ENCODE data around the gene DCST1.
A peak's percentile ranks its signal among the peaks of the same experiment; 100 is the strongest.
"Not testable (repeated sequence)": the region's sequence is repeated elsewhere in the genome, so short reads cannot be mapped to it uniquely, and the experiment has no call there.

DCST1 gene

DNA sequence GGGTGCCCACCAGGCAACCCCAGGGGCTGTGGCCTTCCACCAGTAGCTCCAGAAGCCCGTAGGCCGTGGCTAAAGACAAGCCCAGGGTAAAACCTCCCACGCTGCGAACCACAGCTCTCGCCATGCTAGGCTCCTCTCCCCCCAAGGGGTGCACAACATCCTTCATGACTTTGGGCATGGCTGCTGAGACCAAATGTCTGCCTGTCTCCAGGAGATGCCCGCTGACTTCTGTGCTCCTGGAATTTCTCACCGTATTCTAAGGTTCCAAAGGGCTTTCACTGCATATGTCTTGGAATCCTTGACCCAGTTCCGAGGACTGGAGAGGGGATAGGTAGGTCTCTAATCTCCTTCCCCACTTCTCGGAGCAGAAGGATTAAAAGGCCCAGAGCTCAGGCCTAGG lies at the start of gene DCST1, which contains the start of gene DCST2:
Gene DCST1 (plus strand): TSS at position 301 of the 400 bp plus-strand sequence. CDS start 213 bp downstream, outside the sequence.
Gene DCST2 (minus strand): TSS at position 258 of the 400 bp plus-strand sequence. CDS start 80 bp downstream, at position 178.
- no peak for DNase-seq

GRCh38 chr1:154986736-154987135 lies 46.9 kb upstream of the DCST1 start:
- DNase-seq = not testable (repeated sequence)

DNA sequence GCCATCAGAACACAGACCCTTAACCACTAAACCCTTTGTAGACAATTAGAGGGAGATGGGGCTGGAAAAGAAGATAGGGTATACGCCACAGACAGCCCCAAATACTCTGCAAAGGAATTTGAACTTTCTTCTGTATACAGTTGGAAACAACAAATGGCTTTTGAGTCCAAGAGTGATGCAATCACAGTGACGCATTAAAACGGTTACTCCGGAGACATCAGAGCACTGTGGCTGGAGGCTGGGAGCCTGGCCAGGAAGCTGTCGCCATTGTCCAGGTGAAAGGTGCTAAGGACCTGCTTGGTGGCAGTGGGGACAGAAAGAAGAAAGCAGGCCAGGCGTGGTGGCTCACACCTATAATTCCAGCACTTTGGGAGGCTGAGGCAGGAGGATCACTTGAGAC lies 46.3 kb upstream of the DCST1 start:
- DNase-seq = no peak

DNA sequence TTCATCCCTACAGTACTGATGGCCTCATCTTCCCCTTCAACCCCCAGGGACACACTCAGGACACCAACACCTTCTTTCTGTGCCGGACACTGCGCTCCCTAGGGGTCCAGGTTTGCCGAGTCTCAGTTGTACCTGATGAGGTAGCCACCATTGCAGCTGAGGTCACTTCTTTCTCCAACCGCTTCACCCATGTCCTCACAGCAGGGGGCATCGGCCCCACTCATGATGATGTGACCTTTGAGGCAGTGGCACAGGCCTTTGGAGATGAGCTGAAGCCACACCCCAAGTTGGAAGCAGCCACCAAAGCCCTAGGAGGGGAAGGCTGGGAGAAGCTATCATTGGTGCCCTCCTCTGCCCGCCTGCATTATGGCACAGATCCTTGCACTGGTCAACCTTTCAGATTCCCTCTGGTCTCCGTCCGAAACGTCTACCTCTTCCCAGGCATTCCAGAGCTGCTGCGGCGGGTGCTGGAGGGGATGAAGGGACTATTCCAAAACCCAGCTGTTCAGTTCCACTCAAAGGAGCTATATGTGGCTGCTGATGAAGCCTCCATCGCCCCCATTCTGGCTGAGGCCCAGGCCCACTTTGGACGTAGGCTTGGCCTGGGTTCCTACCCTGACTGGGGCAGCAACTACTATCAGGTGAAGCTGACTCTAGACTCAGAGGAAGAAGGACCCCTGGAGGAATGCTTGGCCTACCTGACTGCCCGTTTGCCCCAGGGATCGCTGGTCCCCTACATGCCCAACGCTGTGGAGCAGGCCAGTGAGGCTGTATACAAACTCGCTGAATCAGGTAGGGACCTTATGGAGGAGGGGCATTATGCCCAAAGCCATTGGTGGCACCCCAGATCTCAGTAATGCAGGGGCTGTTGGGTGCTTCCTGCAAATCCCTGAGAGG lies 45.3 kb upstream of the DCST1 start:
- no peak for DNase-seq

- DNase-seq = no peak
Measured at GRCh38 chr1:154989195-154989860, 44.3 kb upstream of the DCST1 start.

GRCh38 chr1:154990276-154990675 lies 43.3 kb upstream of the DCST1 start:
- DNase-seq = no peak

DNA sequence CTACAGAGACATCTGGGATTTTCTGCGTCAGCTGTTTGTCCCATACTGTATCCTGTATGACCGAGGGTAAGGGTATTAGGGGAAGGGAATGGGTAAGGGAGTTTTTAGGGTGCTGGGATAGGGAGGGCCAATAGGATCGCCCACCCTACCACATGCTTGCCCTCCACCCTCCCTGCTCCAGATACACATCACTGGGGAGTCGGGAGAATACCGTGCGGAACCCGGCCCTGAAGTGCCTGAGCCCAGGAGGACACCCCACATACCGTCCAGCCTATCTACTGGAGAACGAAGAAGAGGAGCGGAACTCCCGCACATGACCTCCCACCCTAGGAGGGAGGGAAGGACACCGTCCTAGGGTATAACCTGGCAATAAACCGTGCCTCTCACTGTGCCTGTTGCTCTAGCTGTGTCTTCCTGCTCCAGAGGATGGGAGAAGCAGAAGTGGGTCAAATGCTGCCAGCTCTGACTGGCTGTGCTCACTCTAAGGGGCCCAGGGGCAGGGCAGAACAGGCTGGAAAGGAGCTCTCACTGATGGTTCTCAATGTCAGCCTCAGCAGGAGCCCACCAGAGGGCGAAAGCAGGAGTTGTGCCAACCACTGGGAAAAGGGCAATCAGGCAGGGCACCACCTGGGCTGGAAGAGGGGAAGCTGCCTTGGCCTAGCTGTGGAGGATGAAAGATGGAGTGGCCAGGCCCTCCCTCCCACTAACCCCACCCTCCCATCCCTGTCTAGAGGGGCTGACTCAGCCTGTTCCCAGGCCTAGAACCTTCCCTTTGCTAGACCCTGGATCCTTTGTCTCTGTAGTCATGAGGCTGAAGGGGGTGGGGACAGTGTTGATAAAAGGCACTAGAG lies 40.7 kb upstream of the DCST1 start:
- no peak for DNase-seq

GRCh38 chr1:154993572-154994268 lies 39.9 kb upstream of the DCST1 start, which contains the start of gene LENEP:
Gene LENEP, plus strand, starts transcription at chr1:154993586. Its CDS starts 22 bp downstream, at chr1:154993608.
- no peak for DNase-seq

DNA sequence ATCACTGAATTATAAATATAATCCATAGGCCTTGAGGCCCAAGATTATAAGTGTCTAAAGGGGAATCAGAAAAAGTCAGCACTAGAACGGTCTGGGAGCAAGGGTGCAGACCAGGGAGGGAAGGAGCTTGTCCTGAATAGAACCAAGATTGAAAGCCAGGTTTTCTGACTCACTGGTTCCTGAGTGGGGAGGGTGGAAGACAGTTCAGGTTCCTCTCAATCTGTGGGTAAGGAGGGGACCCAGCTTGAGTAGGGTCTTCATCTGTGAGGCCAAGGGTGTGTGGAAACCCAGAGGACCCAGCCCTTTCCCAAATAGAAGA lies 39.4 kb upstream of the DCST1 start:
- no peak for DNase-seq

- no peak for DNase-seq
Measured at GRCh38 chr1:154994591-154994990, 39.0 kb upstream of the DCST1 start.

GRCh38 chr1:154995301-154995983 lies 38.2 kb upstream of the DCST1 start:
- not testable (repeated sequence) for DNase-seq

DNA sequence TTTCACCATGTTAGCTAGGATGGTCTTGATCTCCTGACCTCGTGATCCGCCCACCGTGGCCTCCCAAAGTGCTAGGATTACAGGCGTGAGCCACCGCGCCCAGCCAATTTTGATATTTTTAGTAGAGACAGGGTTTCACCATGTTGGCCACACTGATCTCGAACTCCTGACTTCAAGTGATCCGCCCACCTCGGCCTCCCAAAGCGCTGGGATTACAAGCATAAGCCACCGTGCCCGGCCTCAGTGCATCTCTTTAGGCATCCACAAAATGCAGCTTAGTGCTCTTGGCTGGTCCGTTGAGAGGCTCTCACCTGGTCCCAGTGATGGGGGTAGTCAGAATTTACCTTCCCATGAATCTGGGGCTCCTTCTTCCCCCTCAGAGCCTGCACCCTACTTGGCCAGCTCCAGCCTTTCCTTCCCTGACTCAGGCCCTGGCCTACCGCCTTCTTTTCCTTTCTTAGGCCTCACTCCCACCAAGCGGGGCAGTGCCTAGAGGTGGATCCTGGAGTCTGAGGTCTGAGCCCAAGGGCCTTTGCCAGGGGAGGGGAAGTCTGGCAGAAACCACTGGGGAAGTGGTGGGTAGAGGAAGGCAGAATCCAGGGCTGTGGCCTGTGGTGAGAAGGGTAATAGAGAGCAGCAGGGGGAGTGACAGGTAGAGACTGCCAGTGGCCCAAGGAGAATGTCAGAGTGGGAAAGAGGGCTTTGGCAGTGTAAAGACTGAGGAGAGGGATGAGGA lies 36.5 kb upstream of the DCST1 start:
- DNase-seq = no peak

DNA sequence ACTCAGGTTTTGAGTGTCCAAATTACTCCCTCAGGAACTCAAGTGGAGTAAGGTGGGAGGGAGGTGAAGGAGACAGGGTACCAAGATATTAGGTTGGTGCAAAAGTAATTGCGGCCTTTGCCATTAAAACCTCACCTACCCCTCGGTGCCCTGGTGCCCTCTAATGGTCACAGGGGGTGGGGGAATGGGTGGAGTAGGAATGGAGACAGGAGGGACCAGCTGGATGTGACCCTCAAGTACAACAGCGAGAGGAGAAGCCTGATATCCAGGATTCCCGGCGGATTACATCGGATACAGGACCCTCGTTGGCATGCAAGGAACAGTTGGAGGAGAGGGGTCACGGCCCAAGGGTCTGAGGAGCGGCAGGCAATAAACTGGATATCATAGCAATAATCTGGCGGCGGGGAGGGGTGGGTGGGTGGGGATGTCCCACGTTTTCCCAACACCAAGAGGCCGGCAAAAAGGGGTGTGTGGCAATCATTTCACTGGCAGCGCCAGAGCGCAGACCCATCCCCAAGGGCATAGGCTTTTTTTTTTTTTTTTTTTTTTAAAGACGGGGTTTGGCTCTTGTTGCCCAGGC lies 35.3 kb upstream of the DCST1 start:
- no peak for DNase-seq

GRCh38 chr1:154998818-154999570 lies 34.6 kb upstream of the DCST1 start:
- no peak for DNase-seq

DNA sequence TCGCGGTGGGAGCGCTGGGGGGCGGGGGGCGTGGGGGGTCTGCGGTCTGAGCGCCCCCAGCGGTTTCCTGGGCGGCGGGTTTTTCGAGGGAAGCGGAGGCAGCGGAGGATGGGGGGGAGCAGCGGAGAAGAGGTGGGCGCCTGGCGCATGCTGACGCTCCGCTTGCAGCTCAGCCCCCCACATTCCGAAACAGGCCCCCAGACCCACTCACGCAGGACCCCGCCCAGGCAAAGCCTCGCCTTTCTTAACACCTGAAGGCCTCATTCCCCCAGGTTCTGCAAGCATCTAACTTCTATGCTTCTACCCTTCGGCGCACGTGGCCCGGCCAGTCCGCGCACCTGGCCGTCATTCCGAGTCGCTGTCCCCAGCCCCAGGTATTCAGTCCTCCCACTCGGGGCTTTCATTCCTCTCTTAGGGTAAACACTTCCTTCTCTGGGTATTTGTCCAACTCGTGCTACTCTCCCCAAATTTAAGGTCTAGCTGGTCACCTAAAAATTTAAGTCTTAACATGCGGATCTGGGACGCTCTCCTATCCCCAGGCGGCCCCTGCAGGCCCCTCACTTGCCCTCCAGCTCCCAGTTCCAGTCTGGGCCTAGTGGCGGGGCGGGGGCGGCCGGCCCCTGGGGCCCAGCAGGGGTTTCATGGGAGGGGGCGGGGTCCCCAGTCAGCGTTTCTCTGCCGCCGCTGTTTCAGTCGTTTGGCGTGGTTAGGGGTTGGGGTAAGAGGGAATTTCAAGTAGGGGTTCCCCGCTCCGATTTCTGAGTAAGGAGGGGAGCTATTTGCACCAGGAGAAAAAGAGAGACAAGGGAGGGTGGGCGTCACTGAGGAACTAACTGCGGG lies 33.8 kb upstream of the DCST1 start:
- DNase-seq = no peak

- DNase-seq = no peak
Measured at GRCh38 chr1:155000411-155000725, 33.3 kb upstream of the DCST1 start.

GRCh38 chr1:155000726-155001424 lies 32.7 kb upstream of the DCST1 start:
- peak; percentile 60 for DNase-seq

DNA sequence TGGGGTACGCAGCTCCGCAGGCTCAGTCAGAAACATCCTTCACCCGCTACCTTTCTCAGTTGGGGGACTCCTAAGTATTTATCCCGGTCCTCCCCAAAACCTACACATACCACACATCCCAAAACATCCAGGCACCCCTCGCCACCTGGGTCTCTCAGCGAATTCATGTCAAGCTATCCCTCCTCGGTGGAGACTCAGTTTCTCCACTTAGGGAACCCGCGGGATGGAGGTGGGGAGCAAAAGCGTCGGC lies 32.3 kb upstream of the DCST1 start:
- no peak for DNase-seq
